OCI-LY1 (cell line): ENCODE data around the gene NKAIN2.

Source experiments
- EZH2 ChIP-seq: fragments of 200-600 bp; sonication (generic), shearing (Covaris generic); IDR thresholded peaks from 2 replicates; pipeline ENCODE4 v1.8.0; 2017; ENCODE audit warnings: borderline replicate concordance, mixed run types, mild to moderate bottlenecking, antibody characterized with exemption, low read length, moderate library complexity, mixed read lengths
- TF ChIP-seq, protein P1 (sequence below): fragments of 200-600 bp; sonication (generic), shearing (Covaris generic); IDR thresholded peaks from 2 replicates; pipeline ENCODE4 v1.5.1; 2017; ENCODE audit warnings: mild to moderate bottlenecking, antibody characterized with exemption, low read length, moderate library complexity, mixed read lengths

DNA sequence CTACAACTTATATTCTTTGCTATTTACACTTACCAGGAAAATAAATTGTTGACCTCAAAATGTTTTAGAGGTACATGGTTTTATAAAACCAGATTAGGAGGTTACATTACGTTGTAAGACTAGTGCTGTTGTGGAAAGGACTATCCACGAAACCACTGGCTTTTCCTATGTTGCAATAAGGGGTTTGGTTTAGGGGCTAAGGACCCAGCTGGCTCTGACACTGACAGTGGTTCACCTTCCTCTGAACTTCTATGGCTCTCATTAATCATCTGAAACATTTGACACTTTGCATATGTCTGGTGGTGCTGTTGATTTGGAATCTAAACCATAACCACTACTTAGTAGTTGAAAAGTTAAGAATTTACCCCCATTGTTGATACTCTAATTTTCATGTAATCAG is 186.7 kb downstream of the NKAIN2 start:
- TF ChIP-seq EZH2: no peak
- TF ChIP-seq, protein P1, sequence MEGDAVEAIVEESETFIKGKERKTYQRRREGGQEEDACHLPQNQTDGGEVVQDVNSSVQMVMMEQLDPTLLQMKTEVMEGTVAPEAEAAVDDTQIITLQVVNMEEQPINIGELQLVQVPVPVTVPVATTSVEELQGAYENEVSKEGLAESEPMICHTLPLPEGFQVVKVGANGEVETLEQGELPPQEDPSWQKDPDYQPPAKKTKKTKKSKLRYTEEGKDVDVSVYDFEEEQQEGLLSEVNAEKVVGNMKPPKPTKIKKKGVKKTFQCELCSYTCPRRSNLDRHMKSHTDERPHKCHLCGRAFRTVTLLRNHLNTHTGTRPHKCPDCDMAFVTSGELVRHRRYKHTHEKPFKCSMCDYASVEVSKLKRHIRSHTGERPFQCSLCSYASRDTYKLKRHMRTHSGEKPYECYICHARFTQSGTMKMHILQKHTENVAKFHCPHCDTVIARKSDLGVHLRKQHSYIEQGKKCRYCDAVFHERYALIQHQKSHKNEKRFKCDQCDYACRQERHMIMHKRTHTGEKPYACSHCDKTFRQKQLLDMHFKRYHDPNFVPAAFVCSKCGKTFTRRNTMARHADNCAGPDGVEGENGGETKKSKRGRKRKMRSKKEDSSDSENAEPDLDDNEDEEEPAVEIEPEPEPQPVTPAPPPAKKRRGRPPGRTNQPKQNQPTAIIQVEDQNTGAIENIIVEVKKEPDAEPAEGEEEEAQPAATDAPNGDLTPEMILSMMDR: no peak
